ENCODE measurements around the gene KNCN.

Gene KNCN

GRCh38 chr1:46497020-46497419 lies 54.4 kb downstream of the KNCN start:
- no peak for DNase-seq
- no peak for ATAC-seq

GRCh38 chr1:46496505-46496904 lies 54.9 kb downstream of the KNCN start:
- ATAC-seq (no peak), DNase-seq (no peak)

- ATAC-seq (no peak), DNase-seq (no peak)
Measured at GRCh38 chr1:46495778-46496177, 55.7 kb downstream of the KNCN start.
